NT2/D1 (cell line): ENCODE measurements around the gene TFF2.

Experiments
- YY1 ChIP-seq: IDR thresholded peaks from 2 replicates; pipeline ENCODE4 v1.6.1; 2011; ENCODE audit not compliant: insufficient read length, insufficient read depth
- ZNF274 ChIP-seq: IDR thresholded peaks from 2 replicates; pipeline ENCODE4 v1.6.1; 2011; ENCODE audit warnings: mild to moderate bottlenecking, low read depth, low read length

GRCh38 chr21:42300956-42301355 is 49.8 kb downstream of the TFF2 start:
- TF ChIP-seq YY1 (no peak), ZNF274 (no peak)
